ENCODE data around the gene IGSF21. TPM values are rescaled to one million over a fixed set of nuclear protein-coding genes. Genes with fewer than 3 reads are reported as not detected.

Gene IGSF21
- total RNA-seq, 1 donor from 2014 or later: not detected

GRCh38 chr1:18290740-18291412 lies 183.3 kb downstream of the IGSF21 start:
- Histone ChIP-seq H3K4me3 (ENCODE audit: low read depth, low read length) (no peak overlapping the region), H3K27me3 (ENCODE audit: control insufficient read depth, insufficient read depth, low read length) (no peaks in the 10 kb centered on the region), H3K36me3 (ENCODE audit: control insufficient read depth, insufficient read depth, low read length) (no peaks in the 10 kb centered on the region)
- FAIRE-seq (no peak), DNase-seq (ENCODE audit: low read depth) (no peak)
- TF ChIP-seq CTCF (IDR thresholded peaks at IDR 0.05; ENCODE audit: insufficient read depth, low read length, severe bottlenecking): no peak

- DNase-seq (ENCODE audit: low read depth) (no peak), FAIRE-seq (no peak)
- Histone ChIP-seq H3K27me3 (ENCODE audit: control insufficient read depth, insufficient read depth, low read length) (no peaks in the 10 kb centered on the region), H3K4me3 (ENCODE audit: low read depth, low read length) (no peak overlapping the region), H3K36me3 (ENCODE audit: control insufficient read depth, insufficient read depth, low read length) (no peaks in the 10 kb centered on the region)
- no peak for TF ChIP-seq CTCF (IDR thresholded peaks at IDR 0.05; ENCODE audit: insufficient read depth, low read length, severe bottlenecking)
Measured at GRCh38 chr1:18292531-18292930, 184.9 kb downstream of the IGSF21 start.

- Histone ChIP-seq H3K36me3 (ENCODE audit: control insufficient read depth, insufficient read depth, low read length) (no peaks in the 10 kb centered on the region), H3K4me3 (ENCODE audit: low read depth, low read length) (no peak overlapping the region), H3K27me3 (ENCODE audit: control insufficient read depth, insufficient read depth, low read length) (no peaks in the 10 kb centered on the region)
- TF ChIP-seq CTCF (IDR thresholded peaks at IDR 0.05; ENCODE audit: insufficient read depth, low read length, severe bottlenecking): no peak
- FAIRE-seq (no peak), DNase-seq (ENCODE audit: low read depth) (no peak)
Measured at GRCh38 chr1:18293291-18293690, 185.7 kb downstream of the IGSF21 start.

- Histone ChIP-seq H3K36me3 (ENCODE audit: control insufficient read depth, insufficient read depth, low read length) (no peaks in the 10 kb centered on the region), H3K27me3 (ENCODE audit: control insufficient read depth, insufficient read depth, low read length) (no peaks in the 10 kb centered on the region), H3K4me3 (ENCODE audit: low read depth, low read length) (no peak overlapping the region)
- TF ChIP-seq CTCF (IDR thresholded peaks at IDR 0.05; ENCODE audit: insufficient read depth, low read length, severe bottlenecking): no peak
- DNase-seq (ENCODE audit: low read depth) (no peak), FAIRE-seq (no peak)
Measured at GRCh38 chr1:18294437-18295176, 187.0 kb downstream of the IGSF21 start.

GRCh38 chr1:18297896-18298648 lies 190.5 kb downstream of the IGSF21 start:
- Histone ChIP-seq H3K27me3 (ENCODE audit: control insufficient read depth, insufficient read depth, low read length) (no peaks in the 10 kb centered on the region), H3K36me3 (ENCODE audit: control insufficient read depth, insufficient read depth, low read length) (no peaks in the 10 kb centered on the region), H3K4me3 (ENCODE audit: low read depth, low read length) (no peak overlapping the region)
- FAIRE-seq (no peak), DNase-seq (ENCODE audit: low read depth) (no peak)
- TF ChIP-seq CTCF (IDR thresholded peaks at IDR 0.05; ENCODE audit: insufficient read depth, low read length, severe bottlenecking): no peak
